ENCODE results near the gene HOXC5.
A peak's percentile ranks its signal among the peaks of the same experiment; 100 is the strongest.

HOXC5 gene

DNA sequence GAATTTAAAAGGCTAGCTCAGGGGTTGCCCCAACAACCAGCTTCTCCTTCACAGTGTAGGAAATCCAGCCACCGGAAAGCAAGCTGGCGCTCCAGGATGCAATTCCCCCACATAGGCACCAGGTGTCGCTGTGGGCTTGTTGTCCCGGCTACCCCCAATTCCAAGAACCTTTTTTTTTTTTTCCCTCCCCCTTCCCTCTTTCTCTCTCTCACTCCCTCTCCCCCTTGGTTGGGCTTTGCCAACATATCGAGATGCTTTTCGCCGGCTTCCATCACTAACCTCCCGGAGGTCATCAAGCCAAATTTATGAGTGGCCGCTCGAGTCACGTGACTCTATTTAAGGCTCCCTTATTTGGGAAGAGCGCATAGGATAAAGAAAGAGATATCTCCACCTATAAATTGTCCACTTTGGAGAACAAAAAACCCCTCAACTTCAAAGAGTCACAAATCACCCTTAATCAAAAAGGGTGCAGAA lies at the start of gene HOXC5:
Gene HOXC5 (plus strand): TSS at position 424 of the 474 bp plus-strand sequence. CDS start 73 bp downstream, outside the sequence.
- peak; percentile 69 for DNase-seq

DNA sequence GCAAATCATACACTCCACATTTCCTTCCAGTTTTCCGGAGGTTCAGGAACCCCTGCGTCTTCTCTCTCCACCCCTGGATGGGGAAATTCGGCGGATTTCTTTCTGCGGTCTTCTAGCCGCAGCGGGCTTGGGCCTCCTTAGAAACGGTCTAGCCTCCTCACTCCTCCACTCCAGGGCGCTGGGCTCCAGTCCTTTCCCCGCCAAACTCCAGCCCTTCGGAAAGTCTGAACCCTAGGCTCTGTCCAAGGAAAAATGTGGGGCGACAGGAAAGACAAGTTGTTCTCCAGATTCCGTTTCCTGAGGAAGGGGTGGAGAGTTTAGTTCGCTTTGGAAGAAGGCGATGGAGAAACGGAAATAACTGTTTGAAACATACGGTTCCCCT lies 49.3 kb upstream of the HOXC5 start:
- no peak for DNase-seq

DNA sequence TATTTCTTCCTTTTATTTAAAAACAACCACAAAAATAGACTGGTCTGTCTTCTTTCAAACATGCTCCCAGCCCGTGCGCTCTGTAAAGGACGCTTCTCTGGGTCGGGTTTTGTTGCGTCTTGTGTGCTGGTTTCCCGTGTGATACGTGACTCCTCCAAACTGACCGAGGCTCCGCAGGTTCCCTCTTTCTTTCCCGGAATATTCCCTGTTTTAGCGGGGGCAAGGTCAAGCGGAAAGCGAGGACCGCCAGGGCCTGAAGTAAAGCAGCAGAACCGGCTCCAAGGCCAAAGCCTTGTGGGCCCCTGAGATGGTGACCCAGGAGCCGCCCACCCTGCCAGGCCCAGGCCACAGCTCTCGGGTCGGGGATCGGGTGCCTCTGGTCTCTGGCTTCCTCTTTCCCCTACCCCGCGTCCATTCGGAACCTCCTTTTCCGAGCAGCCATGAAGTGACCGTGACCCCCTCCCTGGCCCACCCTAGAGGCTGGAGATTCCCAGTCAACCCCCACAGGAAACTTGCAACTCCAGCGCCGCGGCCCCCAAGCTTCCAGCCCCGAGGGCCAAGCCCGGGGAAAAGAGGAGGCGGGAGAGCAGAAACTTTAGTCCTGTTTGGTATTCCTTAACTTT lies 48.8 kb upstream of the HOXC5 start:
- no peak for DNase-seq

- peak; percentile 73 for DNase-seq
Measured at GRCh38 chr12:53984901-53985691, 47.8 kb upstream of the HOXC5 start, which contains the start of gene HOXC10. Gene HOXC10, plus strand, starts transcription at chr12:53985146. Its CDS starts 114 bp downstream, at chr12:53985260.

GRCh38 chr12:53985692-53985993 lies 47.2 kb upstream of the HOXC5 start:
- no peak for DNase-seq

- no peak for DNase-seq
Measured at GRCh38 chr12:53985994-53986685, 46.7 kb upstream of the HOXC5 start.

GRCh38 chr12:53986686-53987483 lies 46.0 kb upstream of the HOXC5 start:
- no peak for DNase-seq

DNA sequence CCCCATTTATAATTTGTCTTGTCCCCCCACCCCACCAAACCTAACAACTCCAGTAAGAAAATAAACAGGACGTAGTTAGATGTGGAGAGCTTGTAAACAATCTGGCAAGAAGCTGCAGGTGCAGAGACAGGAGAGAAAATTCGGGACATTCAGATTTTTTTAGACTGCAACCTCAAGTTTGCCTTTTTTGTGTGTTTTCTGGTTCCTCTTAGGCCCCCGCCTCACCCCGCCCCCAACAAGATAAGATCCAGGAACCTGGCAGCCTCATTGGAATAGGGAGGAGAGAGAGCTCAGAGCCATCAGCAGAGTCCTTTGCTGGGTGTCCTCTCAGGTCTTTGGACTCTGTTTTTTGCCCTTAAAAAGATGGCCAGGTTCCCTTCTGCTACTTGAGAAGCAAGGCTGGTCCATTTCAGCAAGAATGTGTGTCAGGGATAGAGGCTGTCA lies 45.0 kb upstream of the HOXC5 start:
- no peak for DNase-seq

DNA sequence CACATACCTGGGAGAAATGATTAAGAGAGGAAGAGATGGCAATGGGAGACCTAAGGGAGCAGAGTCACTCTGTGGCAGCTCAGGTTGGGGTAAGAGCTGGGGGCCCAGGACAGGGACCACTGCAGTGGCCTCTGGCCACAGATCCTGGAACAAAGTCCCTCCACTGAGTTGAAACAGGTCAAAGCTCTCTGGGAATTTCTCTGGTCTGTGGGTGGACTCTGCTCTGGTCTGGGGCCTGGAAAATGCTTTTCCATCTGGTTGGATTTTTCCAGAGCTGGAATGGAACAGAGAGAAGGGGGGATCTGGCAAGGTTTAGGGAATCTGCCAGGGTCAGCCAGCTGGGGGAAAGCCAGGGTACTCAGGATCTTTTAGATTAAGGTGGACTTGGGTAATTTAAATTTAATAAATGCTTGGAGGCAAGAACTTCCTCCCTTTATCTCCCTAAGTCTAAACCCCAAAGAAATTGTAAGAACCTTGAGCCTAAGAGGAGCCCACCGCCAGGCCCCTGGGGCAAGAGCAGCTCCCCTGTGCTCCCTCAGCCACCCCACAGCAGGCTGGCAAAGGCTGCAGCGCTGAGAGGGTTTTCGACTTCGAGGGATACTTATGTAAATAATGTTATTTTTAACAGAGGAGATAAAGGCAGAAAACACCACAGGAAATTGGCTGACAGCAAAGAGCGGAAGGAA lies 44.2 kb upstream of the HOXC5 start:
- no peak for DNase-seq

GRCh38 chr12:53989227-53990113 lies 43.4 kb upstream of the HOXC5 start:
- peak; percentile 44 for DNase-seq

GRCh38 chr12:53990311-53991076 lies 42.4 kb upstream of the HOXC5 start:
- DNase-seq, result no peak

DNA sequence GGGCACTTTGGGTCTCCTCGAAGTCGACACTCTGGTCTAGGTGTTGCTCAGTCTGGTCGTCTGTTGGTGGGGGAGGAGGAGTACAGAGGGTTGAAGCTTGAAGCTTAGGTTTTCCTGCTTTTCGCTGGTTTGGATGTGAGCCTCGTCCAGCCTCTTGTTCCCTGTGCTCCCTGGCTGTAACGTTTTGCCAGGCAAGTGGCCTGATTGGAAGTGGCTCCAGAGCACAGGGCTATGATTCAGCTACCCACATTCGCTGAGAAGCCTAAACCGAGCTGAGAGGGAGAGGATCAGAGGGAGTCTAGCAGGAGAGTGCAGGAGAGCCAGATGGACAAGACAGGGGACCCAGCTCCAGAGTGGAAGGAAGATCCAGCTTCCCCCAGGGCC lies 41.8 kb upstream of the HOXC5 start:
- no peak for DNase-seq

DNA sequence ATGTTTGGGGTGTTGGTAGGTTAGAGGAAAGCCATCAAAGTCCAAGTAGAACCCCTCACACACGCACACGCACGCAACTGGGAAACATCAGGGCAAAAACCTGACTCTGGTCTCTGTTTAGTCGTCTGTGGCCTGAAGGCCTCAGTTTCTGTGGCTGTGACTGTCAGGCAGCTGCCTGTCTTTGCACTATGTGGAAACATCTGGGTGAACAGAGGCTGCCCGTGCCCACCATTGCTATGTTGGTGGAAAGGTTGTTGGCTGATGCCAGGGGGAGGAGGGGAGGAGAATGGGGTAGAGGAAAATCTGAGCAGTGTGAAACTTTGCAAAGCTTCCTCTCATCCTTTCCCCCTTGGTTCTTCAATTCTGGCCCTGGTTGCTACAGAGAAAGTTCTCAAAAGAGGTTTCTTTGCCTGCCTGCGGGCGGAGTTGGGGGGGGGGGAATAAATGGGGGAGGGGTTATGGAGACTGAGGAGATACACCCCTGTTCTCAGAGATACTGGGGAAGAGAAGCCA lies 40.4 kb upstream of the HOXC5 start:
- DNase-seq, result no peak

- DNase-seq, result no peak
Measured at GRCh38 chr12:53993162-53994008, 39.5 kb upstream of the HOXC5 start.

GRCh38 chr12:53994009-53994263 lies 38.9 kb upstream of the HOXC5 start:
- no peak for DNase-seq

- DNase-seq, result no peak
Measured at GRCh38 chr12:53994264-53995001, 38.4 kb upstream of the HOXC5 start.

- DNase-seq, result no peak
Measured at GRCh38 chr12:53995002-53995377, 37.9 kb upstream of the HOXC5 start.

DNA sequence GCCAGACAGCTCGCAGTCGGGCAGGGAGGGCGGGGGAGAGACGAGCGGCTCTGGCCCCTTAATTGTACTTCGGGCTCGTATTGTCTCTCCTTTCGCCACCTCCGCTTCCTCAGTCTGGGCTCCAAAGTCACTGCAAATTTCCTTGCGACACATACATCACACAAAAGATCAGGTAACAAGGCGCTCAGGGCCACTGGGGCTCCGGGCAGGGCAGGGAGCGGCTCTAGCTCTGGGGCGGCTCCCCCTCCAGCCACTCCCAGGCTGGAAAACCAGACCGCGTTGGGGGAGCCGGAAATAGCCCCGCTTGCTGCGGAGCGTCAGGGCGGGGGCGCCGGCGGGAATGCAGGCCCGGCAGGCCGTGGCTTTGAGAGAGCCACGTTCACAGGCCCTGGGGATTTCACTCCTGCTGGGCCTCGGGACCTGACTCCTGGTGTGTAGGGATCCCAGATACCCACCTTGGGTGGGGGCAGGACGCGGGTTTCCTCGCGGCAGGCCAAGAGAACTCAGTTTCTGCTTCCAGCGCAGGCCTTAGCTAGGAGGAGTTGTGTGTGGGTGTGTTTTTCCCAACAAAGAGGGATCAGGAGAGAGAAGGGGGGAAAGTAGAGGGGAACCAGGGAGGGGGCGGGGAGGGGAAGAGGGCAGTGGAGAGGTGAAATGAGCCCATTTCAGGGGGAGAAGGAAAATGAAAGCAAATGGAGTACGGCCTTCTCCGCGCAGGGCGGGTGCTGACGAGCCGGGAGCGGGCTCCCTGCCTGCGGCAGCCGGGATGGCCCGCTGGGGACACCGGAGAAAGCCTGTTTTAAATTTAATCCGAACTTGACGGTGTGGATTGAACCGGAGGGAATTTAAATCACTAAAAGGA lies 37.2 kb upstream of the HOXC5 start:
- DNase-seq, result no peak

Data from CD4-positive, alpha-beta T cell treated with Interleukin-10 for 1 hour (primary cell).